T1000 (cell line): ENCODE data around the gene DIPK1A.
A peak's percentile ranks its signal among the peaks of the same experiment; 100 is the strongest.

Experiments used
- DNase-seq: peaks from one replicate; lab custom pipeline; 2025; ENCODE audit warnings: mixed read lengths; lab: John Stamatoyannopoulos, UW

Gene DIPK1A

GRCh38 chr1:92961131-92961895 lies at the start of gene DIPK1A:
TSS of gene DIPK1A (minus strand) at chr1:92961462. CDS start at chr1:92961429, 33 bp downstream.
- peak; percentile 61 for DNase-seq

DNA sequence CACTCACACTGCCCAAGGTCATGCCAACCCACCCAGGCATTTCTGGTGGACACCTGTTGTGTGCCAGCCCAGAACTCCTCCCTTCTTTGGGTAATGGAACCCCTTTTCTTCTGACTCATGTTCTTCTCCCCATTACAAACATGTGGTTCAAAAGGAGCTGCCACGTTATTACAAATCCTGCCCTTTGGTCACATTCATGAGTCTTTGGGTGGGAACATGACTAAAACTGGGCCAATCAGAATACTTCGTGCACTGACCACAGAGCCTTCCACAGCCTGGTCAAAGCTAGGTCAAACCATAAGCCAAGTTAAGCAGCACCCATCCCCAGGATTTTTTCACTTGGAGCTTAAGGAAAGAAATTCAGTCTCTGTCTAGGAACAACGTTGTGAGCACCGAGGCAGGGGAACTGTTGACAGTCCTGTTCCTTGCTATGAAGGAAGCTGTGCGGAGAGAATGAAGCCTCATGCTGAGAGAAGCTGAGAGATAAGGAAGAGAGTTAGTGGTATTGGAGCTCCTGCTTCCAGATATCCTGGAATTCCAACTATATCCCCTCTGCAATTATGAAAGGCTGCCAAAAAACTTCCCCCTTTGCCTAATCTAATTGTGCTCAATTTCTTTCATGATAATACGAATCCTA lies 46.8 kb upstream of the DIPK1A start:
- no peak for DNase-seq

GRCh38 chr1:93005252-93005598 lies 44.0 kb upstream of the DIPK1A start:
- DNase-seq, result no peak

DNA sequence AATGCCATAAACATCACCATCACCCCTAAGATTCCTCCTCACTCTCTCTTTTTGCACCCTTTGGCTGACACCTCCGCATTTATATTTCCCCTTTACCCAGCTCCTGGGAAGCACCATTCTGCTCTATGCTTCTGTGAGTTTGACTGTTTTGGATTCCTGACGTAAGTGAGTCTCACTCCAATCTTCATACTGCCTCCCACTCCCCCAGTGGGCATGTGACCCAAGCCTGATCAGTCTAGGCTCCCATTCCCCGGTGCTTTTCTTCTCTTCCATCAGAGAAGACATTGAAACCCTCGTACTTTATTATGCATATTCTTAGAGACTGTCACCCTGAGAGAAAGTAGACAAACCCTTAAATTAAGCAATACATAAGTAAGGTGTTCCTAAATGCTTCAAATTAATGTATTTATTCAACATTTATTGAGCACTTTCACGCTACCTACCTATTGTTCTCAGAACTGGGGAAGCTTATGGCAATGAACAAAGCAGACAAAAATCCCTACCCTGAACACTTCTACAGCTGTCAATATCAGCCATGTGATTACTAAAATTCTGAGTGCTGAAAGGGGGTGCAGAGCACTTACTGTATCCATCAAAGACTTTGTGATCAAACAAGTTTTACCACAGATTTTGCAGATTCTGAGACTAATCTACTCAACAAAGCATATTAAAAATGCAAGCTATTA lies 43.4 kb upstream of the DIPK1A start:
- DNase-seq, result no peak

GRCh38 chr1:93003981-93004380 lies 42.7 kb upstream of the DIPK1A start:
- no peak for DNase-seq

- no peak for DNase-seq
These were observed 41.5 kb upstream of the DIPK1A start for GRCh38 chr1:93002781-93003180.

DNA sequence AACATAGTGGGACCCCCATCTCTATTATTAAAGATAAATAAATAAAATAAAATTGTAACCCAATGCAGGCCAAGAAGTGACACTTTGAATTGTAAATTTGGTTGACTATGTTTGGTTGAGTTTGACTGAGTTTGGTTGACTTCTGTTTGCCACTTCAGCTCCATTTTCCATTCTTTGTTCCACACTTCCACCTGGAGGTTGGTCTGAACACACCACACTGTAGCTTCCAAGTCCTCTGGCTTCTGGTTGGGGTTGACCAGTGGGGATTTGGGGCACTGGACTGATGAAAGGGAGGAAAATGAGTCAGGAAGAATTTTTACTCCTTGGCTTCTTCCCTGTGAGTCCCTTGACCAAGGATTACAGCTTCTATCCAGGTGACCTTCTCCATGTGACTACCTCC lies 40.6 kb upstream of the DIPK1A start:
- DNase-seq, result no peak

DNA sequence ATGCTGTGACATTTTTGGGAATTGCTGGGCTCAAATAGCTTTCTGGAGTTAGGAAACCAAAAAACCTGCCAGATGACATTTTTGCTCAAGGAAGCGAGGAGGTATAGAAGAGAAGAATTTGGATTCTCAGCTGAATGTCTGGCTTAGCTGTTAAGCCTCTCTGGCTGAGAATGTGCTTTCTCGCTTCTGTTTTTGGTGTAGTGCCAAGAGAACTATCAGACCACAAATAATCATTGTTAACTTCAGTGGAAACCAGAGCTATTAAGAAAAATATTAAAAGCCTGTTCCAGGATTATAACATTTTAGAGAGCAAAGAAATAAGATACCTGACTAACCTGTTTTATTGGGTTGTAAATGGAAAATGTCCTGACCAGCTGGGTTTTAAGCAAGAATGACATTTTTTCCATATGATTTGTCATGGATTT lies 39.5 kb upstream of the DIPK1A start:
- DNase-seq, result no peak

DNA sequence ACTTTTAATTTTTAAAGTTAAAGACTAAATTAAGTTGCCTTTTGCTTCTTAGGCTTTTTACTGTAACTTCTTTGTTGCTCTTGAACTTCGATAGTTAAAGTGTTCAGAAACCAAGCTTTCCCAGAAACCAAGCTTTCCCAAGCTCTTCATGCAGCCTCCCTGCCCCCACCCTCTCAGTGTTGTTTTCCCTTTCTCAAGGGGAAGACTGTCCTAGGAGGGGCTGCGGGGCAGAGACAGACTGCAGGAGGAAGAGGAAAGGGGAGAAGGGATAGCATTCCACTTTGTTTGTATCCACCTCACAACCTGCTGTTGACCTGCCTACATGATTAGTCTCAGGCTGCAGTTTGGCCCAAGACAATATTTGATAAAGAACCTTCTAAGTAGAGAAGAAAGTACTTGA lies 39.0 kb upstream of the DIPK1A start:
- no peak for DNase-seq

DNA sequence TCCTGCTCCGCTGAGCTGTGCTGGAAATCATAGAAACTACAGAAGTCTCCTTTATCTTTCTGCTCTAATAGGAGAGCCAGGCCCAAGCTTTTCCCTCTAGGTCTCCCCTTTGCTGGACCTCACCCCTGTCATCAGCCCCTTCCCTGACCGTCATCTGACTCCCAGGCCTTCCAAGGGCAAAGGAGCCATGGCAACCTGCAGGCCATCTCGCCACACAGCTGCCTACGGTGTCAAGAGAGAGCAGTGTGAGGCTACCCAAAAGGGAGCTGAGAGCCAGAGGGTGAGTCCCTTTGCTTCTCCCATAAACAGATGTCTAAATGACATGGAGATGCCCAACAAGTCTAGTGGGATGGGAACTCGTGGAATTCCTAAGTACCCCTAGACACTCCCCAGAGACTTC lies 37.6 kb upstream of the DIPK1A start:
- DNase-seq, result no peak

GRCh38 chr1:92995441-92996430 lies 34.5 kb upstream of the DIPK1A start:
- no peak for DNase-seq

DNA sequence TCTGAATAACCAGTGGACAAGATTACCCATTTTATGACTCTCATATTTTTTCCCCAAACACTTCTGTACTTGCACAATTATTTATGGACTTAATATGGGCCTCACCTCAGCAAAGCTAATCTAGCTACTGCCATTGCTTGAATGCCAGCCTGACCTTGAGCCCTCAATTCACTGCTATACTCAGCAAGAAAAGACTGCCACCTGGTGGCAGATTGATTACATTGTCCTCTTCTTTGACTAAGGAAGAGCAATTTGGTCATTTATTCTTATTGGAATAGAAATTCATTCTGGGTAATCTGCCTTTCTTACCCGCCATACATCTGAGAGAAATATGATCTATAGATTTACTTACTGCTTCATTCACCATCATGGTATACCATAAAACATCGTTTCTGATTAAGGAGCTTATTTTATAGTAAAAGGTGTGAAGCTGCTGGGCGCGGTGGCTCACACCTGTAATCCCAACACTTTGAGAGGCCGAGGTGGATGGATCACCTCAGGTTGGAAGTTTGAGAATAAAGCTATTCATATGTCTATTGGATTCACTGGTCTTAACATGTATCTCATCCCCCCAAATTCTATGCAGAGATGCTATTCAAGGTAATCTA lies 32.9 kb upstream of the DIPK1A start:
- DNase-seq, result peak; percentile 37

- no peak for DNase-seq
These were observed 32.3 kb upstream of the DIPK1A start for GRCh38 chr1:92993581-92993980.

DNA sequence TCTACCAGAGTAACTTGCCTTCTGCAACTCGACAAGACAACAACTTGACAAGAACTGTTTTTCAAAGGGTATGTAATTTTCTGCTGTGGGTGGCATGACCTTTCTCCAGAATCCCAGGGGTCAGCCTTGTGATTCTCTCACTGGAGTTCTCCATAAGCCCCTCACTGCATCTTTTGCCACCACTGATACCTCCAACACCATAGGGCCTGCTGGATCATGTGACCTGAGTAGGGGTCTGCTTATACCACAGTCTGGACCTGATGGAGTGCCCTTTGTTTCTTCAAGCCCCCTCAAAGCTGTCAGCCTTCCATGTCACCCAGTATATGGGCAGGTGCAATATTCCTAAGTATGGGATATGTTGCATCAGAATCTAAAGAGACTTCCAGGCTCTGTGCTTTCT lies 31.6 kb upstream of the DIPK1A start:
- DNase-seq, result no peak

GRCh38 chr1:92992054-92992453 lies 30.8 kb upstream of the DIPK1A start:
- DNase-seq, result no peak

- no peak for DNase-seq
These were observed 29.6 kb upstream of the DIPK1A start for GRCh38 chr1:92990828-92991227.

- no peak for DNase-seq
These were observed 28.8 kb upstream of the DIPK1A start for GRCh38 chr1:92989936-92990583.

- DNase-seq, result no peak
These were observed 28.0 kb upstream of the DIPK1A start for GRCh38 chr1:92989253-92989652.

GRCh38 chr1:92987462-92987861 lies 26.2 kb upstream of the DIPK1A start:
- DNase-seq, result no peak

DNA sequence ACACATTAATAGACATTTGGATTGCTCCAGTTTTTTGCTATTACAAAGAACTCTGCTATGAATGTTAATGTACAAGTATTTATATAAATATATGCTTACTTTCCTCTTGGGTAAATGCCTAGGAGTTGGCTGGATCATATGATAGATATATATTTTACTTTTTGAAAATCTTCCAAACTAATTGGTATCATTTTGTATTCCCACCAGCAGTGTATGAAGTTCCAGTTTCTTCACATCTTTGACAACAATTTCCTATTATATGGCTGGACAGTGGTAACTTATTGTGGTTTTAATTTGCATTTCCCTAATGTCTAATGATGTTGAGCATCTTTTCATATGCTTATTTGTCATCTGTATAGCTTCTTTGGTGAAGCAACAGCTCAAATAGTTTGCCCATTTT lies 23.8 kb upstream of the DIPK1A start:
- DNase-seq, result no peak
